Tibial nerve (tissue), 4 donors: Measurements from ENCODE around the gene RAB28. TPM values are rescaled to one million over a fixed set of nuclear protein-coding genes. Genes with fewer than 3 reads are reported as not detected.
"Not testable (repeated sequence)": the region's sequence is repeated elsewhere in the genome, so short reads cannot be mapped to it uniquely, and the experiment has no call there.

Experiments used
- DNase-seq, 2 donors: peaks; one replicate each; pipeline ENCODE4 v3.0.0-alpha.2; 2019; ENCODE audit warnings: low spot score in 2 of 2
- H3K27ac ChIP-seq, 4 donors: fragments of 200-600 bp; sonication (generic) in 3 of 4; one replicate each; pipeline ENCODE4 v1.5.1; 2017 to 2019; ENCODE audit warnings: mild to moderate bottlenecking in 1 of 4
- H3K27me3 ChIP-seq, 2 donors: fragments of 200-600 bp; sonication (generic) in 1 of 2; one replicate each; pipeline versions ENCODE4 v1.5.1 to v1.6.0; 2017 to 2019
- H3K36me3 ChIP-seq, 3 donors: fragments of 200-600 bp; sonication (generic); one replicate each; pipeline ENCODE4 v1.5.1; 2018 to 2019
- H3K4me1 ChIP-seq, 4 donors: fragments of 200-600 bp; sonication (generic) in 3 of 4; one replicate each; pipeline ENCODE4 v1.5.1; 2017 to 2019
- H3K4me3 ChIP-seq, 4 donors: fragments of 200-600 bp; sonication (generic) in 3 of 4; one replicate each; pipeline ENCODE4 v1.5.1; 2017 to 2019; ENCODE audit warnings: mild to moderate bottlenecking in 1 of 4, moderate library complexity in 1 of 4
- H3K9me3 ChIP-seq, 4 donors: fragments of 200-600 bp; sonication (generic) in 3 of 4; one replicate each; pipeline ENCODE4 v1.5.1; 2017 to 2019
- EP300 ChIP-seq, 2 donors: sonication (generic); formaldehyde crosslinking; IDR thresholded peaks; one replicate each; pipeline ENCODE4 v1.6.1; 2017; ENCODE audit warnings: antibody characterized with exemption in 2 of 2, mild to moderate bottlenecking in 1 of 2
- POLR2A ChIP-seq, 2 donors: fragments of 450-650 bp; IDR thresholded peaks; one replicate each; pipeline ENCODE4 v1.6.1; 2017; ENCODE audit warnings: antibody characterized with exemption in 2 of 2, mild to moderate bottlenecking in 2 of 2, moderate library complexity in 2 of 2
- WGBS, 2 donors: methylation state at CpG; one replicate each; pipeline ENCODE4 v1.1.5; 2018; 5-methylcytosine and 5-hydroxymethylcytosine counted together
- total RNA-seq, 4 donors: library from RNA; depleted of rRNA; stranded (reverse); fragments of >200 nt; gene quantifications; one replicate each; pipeline ENCODE4 v1.1.0, GENCODE V29; 2016
- TF ChIP-seq, protein P1 (sequence below), 5 experiments: fragments of 200-600 bp in 3 of 5; fragments of 450-650 bp in 2 of 5; sonication (generic) in 3 of 5; IDR thresholded peaks; one replicate each; pipeline ENCODE4 v1.5.1; 2016 to 2019; ENCODE audit warnings: antibody characterized with exemption in 5 of 5, mild to moderate bottlenecking in 3 of 5, moderate library complexity in 2 of 5

RAB28 gene
- total RNA-seq, 4 donors from 2014 or later: 18.3 to 32.2 (median 28.5) TPM

DNA sequence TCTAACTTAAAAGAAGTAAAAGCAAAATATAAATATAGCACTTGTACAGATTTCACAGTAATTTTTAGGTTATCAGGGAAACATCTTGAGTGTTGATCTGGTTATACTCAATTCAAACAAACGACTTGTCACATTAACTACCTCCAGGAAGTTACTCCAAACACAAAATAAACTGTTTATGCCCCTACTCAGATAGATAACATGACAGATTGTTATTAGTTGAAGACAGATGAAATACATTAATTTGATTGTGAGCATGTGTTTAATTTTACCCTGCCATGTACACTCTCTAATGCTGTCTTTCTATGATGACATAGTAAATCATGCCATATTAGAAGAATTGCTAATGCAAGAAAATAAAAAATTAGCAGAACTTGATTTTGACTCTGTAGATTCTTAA is 88.0 kb downstream of the RAB28 start:
- no peak for DNase-seq
- peaks cover 0 to 8% (median 0%) of the 10 kb centered on the region in 4 donors for H3K4me1 ChIP-seq
- no peaks in the 10 kb centered on the region for H3K36me3 ChIP-seq
- TF ChIP-seq, protein P1, sequence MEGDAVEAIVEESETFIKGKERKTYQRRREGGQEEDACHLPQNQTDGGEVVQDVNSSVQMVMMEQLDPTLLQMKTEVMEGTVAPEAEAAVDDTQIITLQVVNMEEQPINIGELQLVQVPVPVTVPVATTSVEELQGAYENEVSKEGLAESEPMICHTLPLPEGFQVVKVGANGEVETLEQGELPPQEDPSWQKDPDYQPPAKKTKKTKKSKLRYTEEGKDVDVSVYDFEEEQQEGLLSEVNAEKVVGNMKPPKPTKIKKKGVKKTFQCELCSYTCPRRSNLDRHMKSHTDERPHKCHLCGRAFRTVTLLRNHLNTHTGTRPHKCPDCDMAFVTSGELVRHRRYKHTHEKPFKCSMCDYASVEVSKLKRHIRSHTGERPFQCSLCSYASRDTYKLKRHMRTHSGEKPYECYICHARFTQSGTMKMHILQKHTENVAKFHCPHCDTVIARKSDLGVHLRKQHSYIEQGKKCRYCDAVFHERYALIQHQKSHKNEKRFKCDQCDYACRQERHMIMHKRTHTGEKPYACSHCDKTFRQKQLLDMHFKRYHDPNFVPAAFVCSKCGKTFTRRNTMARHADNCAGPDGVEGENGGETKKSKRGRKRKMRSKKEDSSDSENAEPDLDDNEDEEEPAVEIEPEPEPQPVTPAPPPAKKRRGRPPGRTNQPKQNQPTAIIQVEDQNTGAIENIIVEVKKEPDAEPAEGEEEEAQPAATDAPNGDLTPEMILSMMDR (IDR thresholded peaks at IDR 0.05): no peak
- TF ChIP-seq EP300 (IDR thresholded peaks at IDR 0.05) (no peak), POLR2A (IDR thresholded peaks at IDR 0.05) (no peak)
- WGBS, 2 donors: 50 to 51% methylated on average over 1 of the region's 1 CpG
- H3K27ac ChIP-seq: no peak overlapping the region
- no peak overlapping the region for H3K4me3 ChIP-seq
- no peaks in the 10 kb centered on the region for H3K9me3 ChIP-seq
- H3K27me3 ChIP-seq: no peaks in the 10 kb centered on the region

DNA sequence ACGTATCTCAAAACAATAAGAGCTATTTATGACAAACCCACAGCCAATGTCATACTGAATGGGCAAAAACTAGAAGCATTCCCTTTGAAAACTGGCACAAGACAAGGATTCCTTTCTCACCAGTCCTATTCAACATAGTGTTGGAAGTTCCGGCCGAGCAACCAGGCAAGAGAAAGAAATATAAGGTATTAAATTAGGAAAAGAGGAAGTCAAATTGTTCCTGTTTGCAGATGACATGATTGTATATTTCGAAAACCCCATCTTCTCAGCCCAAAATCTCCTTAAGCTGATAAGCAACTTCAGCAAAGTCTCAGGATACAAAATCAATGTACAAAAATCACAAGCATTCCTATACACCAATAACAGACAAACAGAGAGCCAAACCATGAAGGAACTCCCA is 94.2 kb downstream of the RAB28 start:
- WGBS, 2 donors: 58 to 65% methylated on average over 4 of the region's 4 CpGs
- not testable (repeated sequence) for H3K4me3 ChIP-seq, H3K36me3 ChIP-seq, H3K27me3 ChIP-seq, DNase-seq, H3K27ac ChIP-seq, H3K9me3 ChIP-seq, H3K4me1 ChIP-seq

DNA sequence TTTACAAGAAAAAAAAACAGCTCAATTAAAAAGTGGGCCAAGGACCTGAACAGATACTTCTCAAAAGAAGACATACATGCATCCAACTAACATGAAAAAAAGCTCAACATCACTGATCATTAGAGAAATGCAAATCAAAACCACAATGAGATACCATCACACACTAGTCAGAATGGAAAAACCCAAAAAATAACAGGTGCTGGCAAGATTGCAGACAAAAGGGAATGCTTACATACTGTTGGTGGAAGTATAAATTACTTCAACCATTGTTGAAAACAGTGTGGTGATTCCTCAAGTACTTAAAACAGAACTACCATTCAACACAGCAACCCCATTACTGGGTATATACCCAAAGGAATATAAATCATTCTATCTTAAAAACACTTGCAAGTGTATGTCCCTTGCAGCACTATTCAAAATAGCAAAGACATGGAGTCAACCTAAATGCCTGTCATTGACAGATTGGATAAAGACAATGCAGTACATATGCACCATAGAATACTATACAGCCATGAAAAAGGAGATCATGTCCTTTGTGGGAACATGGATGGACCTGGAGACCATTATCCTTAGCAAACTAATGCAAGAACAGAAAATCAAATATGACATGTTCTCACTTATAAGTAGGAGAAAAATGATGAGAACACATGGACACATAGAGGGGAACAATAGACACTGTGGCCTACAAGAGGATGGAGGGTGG is 97.6 kb downstream of the RAB28 start:
- H3K36me3 ChIP-seq: peaks cover 0 to 10% (median 0%) of the 10 kb centered on the region in 3 donors
- TF ChIP-seq, protein P1 (IDR thresholded peaks at IDR 0.05): no peak
- no peak for TF ChIP-seq EP300 (IDR thresholded peaks at IDR 0.05)
- TF ChIP-seq POLR2A (IDR thresholded peaks at IDR 0.05): no peak
- H3K27ac ChIP-seq: no peak overlapping the region
- no peaks in the 10 kb centered on the region for H3K27me3 ChIP-seq
- H3K4me1 ChIP-seq: no peaks in the 10 kb centered on the region
- no peak for DNase-seq
- no peaks in the 10 kb centered on the region for H3K9me3 ChIP-seq
- H3K4me3 ChIP-seq: no peak overlapping the region

DNA sequence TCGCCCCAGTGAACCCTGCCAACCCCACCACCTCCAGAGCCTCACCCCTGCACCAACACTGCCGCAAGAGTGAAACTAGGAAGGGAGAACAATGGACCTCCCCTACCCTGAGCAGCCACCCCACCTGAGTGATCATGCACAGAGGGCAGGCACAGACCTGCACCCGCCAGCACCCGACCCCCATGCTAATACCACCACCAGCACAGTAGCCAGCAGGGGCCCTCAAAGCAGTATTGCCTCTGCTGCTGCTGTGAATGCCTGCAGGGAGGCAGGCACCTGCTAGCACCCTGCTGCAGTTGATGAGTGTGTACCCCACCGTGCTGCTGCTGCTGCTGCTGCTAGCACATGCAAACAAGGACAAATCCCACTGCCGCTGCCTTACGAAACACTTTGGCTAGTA is 100.1 kb downstream of the RAB28 start:
- H3K4me3 ChIP-seq: no peak overlapping the region
- H3K9me3 ChIP-seq: no peaks in the 10 kb centered on the region
- H3K27ac ChIP-seq: no peak overlapping the region
- 64 to 92% methylated on average over 5 to 7 of the region's 7 CpGs for WGBS, 2 donors
- H3K4me1 ChIP-seq: no peaks in the 10 kb centered on the region
- H3K27me3 ChIP-seq: no peaks in the 10 kb centered on the region
- H3K36me3 ChIP-seq: peaks cover 0 to 20% (median 0%) of the 10 kb centered on the region in 3 donors
- DNase-seq: no peak
- TF ChIP-seq POLR2A (IDR thresholded peaks at IDR 0.05) (no peak), EP300 (IDR thresholded peaks at IDR 0.05) (no peak)
- TF ChIP-seq, protein P1 (IDR thresholded peaks at IDR 0.05): no peak

DNA sequence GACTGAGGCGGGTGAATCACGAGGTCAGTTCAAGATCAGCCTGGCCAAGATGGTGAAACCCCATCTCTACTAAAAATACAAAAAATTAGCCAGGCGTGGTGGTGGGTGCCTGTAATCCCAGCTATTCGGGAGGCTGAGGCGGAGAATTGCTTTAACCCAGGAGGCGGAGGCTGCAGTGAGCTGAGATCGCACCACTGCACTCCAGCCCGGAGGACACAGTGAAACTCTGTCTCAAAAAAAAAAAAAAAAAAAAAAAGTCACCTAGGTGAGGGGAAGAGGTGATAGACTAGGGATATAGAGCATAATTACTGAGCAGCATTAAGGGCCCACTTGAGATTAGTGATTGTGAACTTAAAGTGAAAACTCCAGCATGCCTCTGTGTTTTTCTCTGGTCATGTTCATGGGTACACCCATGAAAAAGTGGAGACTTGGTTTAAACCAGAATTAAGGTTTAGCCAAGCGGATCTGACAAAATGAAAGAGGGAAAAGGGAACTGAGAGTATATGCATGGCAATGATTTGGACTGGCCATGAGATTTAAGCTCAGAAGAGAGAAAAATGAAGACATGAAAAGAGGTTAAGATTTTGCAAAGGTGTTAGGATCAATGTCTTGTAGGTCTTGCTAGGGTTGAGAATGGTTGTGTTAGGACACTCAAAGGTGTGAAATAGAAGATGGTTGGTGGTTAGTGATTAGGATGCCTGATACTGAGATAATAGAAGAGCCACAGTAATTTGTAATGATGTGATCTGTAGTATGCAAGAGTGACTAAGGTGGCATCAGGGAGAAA is 105.0 kb downstream of the RAB28 start:
- peaks cover 0 to 31% (median 0%) of the 10 kb centered on the region in 3 donors for H3K36me3 ChIP-seq
- no peak overlapping the region for H3K4me3 ChIP-seq
- H3K27ac ChIP-seq: no peak overlapping the region
- DNase-seq: no peak
- TF ChIP-seq EP300 (IDR thresholded peaks at IDR 0.05) (no peak), POLR2A (IDR thresholded peaks at IDR 0.05) (no peak)
- TF ChIP-seq, protein P1 (IDR thresholded peaks at IDR 0.05): no peak
- WGBS, 2 donors: 98 to 99% methylated on average over 9 of the region's 9 CpGs
- H3K9me3 ChIP-seq: no peaks in the 10 kb centered on the region
- H3K27me3 ChIP-seq: no peaks in the 10 kb centered on the region
- H3K4me1 ChIP-seq: no peaks in the 10 kb centered on the region
